GM19372 (cell line): ENCODE measurements around the gene ARHGAP26.

Experiments used
- ATAC-seq: cut with Tn5 transposase; IDR thresholded peaks from one replicate; pipeline ENCODE4 v1.9.1; 2021; ENCODE audit warnings: mild to moderate bottlenecking, low read depth, moderate library complexity; ENCODE audit not compliant: unreplicated experiment

ARHGAP26 gene

DNA sequence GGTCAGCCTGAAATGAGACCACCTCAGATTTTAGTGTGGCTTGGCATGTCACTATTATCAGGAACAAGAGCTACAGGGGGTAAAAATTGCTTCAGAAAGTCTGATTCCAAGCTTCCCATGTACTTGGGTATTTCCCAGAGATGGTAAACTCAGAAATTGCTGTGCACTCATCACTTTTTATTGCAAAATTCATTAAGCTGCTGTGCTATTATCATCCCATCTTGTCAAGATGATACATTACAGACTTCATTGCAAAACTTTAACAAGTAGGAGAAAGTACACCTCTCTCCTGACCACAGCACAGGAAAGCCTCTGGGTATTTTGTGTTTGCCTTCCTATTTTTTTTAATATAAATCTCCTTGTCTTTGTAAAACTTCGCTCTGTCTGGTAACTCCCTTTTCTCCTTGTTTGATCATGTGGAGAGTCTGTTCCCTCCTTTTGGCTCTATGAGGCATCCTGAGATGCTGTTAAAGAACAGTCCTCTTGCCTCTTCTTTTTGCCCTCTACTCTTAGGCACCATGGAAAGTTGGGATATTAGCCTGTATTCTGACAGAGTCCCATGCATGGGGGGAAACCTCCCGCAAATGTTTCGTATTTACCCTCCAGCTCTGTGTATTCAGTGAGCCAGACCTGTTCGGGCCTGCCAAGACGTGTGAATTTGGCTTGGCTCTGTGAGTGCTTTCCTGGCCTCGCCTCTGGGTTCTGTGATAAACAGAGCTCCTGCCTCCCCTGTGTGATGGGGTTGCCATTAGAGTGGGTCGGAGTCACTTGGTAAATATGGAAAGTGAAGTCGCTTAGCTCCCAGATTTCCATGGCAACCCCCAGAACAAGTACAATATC, 372.6 kb downstream of the ARHGAP26 start:
- ATAC-seq: no peak

DNA sequence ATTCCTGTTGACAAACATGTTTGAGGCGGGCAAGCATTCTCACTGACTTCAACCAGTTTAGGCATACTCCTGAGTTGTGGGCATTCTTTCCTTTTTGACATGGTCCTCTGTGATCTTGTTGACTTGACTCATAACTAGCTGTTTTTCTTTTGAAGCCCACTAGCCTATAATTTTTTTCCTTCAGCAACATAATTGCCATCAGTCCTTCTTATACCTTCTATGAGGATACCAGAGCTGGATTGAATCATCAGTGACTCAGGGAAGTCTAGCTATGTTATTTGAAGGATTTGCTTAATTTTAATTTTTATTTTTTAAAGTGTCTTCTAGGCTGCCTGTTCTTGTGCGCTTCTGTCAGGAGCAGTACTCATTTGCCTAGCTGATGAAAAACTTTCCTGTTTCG, 373.8 kb downstream of the ARHGAP26 start:
- ATAC-seq: no peak

DNA sequence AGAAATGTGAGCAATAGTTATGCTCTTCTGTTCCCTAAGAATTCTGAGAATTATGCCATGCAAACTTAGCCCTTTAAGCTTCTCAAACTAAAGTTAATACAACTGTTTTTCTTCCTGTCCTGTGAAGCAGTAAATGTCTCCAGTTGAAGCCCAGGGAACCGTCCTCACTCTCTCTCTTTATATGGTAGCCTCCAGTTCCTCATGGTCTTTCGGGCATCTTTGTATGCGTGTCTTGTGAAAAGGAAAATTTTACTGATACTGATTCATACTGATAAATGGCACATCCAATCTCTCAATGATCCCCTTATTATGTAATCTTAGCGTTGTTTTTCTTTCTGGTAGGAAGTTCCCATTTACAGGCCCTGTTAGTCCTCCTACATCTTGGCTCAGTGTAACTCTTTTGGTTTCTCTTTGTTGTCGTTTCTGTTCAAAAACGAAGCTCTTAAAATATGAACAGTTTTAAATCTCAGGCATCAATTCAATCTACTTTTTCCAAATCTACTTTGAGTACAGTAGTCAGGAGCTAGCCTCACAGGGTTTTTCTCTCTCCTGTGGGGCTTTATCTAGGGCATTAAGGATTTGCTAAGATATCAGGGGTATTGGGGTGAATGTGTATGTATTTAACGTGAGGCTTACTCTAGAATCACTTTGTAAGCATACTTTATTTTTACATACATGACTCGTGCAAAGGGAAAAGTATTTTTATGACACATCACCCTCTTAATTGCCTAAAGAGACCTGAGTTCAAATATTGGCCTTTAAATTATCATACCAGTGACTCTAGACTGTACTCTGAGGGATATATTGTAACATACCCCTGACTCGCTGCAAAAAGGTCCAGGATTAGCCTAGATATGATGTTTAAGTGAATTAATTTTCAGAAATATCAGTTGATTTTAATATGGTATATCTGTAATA, 375.3 kb downstream of the ARHGAP26 start:
- ATAC-seq: no peak

DNA sequence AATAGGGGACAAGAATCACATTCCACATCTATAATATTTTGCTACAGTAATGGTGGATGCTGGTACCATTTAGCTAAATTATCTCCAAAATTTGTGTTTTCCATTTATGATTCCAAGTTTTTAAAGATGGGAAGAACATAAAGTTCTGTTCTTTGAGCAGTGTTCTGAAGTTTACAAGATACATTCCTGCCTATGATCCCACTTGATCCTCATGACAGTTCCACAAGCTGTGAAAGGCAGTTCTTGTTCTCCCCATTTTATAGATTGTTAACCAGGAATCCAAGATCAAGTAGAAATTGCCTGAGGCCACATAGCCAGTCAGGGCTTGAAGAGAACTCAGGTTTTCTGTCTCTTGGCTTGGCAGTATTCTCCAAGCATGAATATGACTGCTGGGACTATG, 376.0 kb downstream of the ARHGAP26 start:
- no peak for ATAC-seq

DNA sequence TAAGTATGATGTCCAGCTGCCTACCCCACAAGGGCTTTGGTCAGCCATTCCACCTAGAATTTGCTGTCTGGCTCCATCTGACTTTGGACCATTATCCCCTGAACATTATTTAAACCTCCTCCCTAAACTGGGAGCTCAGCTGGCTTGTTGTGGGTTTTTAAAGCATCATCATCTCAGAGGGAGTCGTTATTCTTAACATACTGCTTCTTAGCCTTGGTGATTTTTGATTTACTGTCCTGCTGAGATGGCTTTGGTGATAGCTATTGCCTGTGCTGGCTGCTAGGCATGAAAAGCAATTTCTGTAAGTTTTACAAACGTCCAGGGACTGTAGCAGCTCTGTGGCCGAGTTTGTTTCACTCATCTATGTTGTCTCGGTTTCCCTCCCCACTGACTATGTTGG, 377.2 kb downstream of the ARHGAP26 start:
- no peak for ATAC-seq

DNA sequence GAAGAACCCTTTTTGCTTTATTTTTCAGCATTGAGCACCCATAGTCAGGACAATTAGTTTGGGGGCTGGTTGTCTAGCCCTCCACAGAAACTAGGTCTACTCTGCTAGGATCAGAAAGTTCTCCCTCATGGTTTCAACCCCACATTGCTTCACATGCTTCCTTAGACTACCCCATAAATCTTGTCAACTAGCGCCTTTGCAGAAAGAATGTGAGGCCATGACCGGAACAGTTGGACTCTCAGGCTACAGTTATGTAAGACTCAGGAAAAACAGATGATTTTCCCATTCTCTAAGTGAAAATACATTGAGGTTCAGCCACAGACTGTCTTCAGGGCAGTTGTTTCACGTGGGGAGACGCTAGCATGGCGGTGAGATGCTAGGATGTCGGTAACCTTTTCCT, 377.7 kb downstream of the ARHGAP26 start:
- no peak for ATAC-seq

DNA sequence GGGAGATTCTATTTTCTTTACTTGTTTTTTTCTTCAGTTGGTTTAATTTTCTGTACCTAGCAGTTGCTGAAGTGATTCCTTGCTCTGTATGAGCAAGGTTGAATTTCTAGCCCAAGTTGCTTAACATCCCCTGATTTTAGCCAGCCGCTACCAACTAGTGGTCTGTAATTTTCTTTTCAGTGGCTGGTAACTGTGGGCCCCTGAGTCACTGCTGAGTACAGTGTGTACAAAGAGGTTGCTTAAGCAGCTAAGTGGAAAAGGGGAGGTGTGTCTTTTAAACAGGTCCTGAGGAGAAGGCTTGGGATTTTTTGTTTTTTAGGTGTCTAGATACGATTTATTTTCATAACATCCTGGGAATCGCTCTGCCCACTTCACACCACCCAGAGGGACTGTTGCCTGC, 378.6 kb downstream of the ARHGAP26 start:
- ATAC-seq: no peak

DNA sequence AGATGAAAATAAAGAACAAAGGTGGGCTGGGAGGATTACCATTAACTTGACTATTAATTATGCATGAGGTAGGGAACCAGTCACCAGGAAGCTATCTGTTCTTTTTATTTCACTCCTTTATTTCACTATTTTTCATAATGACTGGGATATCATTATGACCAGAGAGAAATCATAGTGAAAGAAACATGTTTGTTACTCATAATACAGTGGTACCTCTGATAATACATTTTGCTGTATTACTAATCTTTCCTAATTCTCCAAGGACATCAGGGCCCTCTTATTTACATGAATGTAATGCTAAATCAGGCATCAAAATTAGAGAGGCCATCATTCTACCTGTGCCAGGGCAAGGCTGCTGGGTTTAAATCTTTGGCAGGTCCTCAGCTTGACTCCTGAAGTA, 379.6 kb downstream of the ARHGAP26 start:
- ATAC-seq: no peak

DNA sequence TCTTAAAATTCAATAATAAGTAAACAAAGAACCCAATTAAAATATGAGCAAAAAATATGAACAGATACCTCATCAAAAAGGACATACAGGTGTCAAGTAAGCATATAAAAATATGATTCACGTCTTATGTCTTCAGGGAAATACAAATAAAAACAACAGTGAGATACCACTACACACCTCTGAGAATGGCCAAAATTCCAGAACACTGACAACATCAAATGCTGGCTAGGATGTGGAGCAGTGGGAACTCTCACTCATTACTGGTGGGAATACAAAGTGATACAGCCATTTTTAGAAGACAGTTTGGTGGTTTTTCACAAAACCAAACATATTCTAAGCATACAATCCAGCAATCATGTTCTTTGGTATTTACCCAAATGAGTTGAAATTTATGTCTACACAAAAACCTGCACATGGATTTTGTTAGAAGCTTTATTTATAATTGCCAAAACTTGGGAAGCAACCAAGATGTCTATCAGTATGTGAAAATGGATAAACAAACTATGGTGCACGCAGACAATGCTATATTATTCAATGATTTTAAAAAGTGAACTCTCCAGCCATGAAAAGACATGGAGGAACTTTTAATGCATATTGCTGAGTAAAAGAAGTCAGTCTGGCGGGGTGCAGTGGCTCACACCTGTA, 381.0 kb downstream of the ARHGAP26 start:
- ATAC-seq: no peak

DNA sequence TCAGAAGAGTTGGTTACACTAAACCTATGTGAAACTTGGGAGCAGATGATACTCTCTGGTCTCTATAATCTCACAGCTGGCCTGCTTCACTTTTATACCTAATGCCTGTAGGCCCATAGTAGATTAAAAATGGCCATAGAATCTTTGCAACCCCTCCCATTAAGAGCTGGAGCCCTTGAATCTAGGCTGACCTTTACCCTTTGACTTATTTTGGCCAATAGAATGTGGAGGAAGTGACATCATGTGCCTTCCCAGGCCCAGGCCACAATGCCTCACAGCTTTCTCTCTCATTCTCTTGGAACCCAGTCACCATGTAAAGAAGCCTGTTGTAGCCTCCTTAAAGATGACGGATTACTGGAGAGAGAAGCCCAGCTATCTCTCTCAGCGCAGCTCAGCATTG, 382.3 kb downstream of the ARHGAP26 start:
- ATAC-seq: no peak

DNA sequence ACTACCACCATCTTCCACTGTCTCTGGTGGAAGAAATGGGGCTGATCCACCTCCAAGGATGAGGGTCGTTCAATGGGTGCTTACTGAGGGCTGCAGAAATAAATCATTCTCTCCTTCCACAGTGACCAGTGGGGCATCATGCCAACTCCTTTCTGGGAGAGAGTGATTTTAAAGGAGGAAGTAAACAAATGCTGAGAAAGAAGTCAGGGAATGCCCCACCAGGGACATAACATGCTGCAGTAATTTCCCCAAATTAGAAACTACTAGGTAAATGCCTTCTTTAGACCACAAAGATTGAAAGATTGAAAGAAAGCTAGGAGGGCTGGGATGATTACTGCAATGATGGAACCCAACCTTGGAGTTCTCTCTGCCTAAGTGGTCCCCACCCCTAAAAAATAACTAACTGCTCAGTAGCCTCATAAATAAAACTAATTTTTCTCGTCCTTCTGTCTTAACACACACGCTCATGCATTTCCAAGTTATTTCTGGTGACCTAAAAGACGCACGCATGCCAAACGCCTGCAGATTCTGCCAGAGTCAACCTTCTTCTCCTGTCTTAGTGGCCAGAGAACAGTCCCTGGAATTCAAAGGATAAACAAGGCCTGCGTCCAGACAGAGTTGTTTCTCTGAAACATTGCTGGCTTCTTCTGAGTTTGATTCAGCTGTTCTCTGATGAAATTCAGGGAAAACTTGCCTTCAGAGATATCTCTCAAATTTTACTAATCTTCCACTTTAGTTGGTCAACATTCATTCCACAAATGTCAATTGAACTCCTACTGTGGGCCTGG, 383.3 kb downstream of the ARHGAP26 start:
- no peak for ATAC-seq

DNA sequence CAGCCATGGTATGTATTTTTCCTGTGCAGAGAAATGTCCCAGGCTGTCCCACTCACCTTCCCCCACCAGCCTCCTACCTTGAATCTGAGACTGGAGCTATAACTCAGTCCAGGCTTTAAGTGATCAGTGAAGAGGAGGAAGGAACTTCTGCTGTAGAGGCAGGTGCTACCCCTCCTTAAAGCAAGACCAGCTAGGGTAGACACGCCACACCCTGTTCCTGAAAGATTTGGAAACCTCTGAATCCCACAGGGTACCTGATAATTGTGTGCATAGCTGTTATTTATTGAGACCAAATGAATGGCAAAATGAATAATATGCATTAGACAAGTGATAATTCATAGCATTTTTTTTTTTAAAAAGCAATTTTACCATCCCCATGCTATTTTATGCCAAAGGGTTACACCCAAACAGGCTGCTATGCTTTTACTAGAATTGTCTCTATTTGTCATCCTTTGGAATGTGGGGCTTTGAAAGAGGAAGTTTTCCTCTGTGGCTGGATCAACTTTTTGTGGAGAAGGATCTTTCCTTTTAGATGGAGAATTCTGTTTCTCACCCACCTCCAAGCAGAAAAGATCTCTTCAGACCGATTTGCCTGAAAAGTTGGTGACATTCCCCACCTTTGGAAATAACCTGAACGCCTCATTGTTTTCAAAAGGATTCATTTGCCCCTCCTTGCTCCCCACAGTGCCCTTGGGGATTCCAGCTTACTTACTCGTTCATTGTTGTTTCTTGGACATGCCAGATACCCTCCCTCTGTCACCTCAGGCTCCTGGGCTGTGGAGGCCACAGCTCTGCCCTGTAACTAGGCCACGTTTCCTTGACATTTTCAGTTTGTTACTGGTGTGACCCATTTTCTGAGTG, 384.6 kb downstream of the ARHGAP26 start:
- ATAC-seq: no peak

DNA sequence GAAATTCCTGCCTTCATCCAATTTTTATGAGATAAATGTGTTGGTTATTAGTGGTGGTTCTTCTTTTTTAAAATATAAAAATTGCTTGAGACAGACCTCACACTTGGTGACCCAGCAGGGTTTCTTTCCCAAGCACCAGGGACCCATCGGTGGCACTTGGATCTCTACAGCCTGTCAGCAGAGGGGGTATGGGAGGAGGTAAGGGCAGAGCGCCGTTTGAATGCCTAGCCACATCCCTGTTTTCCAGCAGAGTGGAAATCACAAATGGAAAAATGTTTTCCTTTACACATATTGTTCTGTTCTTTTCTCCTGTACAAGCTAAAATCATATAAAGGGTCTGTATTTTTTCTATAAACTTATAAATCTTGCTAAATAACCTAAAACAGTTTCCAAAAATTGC, 385.3 kb downstream of the ARHGAP26 start:
- ATAC-seq: no peak

DNA sequence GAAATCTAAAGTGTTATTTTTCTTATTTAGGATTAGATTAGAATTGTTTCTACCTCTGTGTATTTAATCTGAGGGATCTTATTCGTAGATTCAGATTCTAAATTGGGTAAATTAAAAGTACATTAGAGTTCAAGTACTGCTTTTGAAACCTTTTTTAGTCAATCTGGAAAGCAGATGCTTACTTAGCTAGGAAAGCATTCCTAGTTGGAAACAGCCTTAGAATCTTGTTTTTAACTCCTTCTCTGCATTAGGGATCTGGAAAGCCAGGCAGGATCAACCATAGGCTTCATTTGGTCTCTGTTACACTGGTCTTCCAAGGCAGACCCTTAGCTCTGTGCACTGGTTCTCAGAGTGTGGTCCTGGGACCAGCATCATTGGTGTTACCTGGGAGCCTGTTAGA, 385.9 kb downstream of the ARHGAP26 start:
- ATAC-seq: no peak

DNA sequence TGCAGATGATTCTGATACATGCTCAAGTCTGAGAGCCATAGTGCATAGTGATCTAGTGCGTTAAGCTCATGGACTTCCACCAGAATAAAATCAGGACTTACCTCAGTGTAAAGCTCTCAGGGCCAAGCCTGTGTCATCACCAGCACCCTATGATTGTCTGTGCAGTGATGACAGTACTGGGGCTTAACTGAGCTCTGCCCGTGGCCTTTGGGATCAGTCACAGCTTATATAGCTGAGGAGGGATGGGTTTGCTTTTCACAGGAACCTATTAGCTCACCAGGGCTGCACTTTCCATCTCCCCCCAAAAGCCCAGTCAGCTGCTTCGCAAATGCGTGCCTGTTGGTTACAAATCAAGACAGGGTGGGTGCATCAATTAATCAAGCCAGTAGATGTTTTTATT, 386.4 kb downstream of the ARHGAP26 start:
- no peak for ATAC-seq

DNA sequence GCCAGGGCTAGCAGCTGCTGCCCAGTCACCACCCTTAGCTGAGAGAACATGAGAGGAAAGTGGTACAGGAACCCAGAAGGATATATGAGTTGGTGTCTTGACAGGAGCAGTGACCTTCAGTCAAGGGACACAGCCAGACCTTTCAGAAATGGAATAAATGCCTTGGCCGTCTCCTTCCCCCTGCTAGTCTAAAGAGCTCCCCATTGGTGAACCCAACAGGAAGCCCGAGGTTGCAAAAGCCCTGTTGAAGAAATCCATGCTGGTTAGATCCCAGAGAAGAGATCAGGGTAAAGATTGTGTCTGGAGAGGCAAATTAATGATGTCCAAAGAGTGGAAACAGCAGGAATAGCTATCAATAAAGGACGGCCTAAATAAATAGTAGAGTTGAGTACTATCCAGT, 388.9 kb downstream of the ARHGAP26 start:
- no peak for ATAC-seq

DNA sequence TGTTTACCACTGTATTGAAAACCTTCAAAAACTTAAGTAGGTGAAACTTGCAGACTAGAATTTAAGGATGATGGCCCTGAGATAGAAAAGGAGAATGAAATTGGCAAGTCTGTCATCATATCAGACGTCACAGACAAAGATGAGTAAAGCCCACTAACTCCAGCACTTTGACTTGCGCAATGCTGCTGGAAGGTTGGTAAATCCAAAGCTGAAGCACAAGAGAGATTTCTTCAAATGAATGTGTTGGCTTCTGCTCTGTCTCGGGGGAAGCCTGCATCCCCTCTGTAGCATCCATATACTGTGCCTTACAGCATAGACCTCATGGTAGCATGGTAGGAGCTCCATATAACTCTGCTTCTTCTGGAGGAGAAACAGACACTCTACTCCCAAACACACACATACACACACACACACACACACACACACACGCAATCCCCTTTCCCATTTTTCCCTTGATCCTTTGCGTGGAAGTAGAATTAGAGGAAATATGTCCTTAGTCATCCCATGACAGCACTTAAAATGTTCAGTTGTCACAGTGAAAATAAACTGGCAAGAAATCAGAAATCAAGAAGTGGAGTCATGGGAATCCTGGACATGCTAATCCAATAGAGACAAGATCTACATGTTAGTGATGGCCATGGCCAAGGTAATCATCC, 391.8 kb downstream of the ARHGAP26 start:
- no peak for ATAC-seq

DNA sequence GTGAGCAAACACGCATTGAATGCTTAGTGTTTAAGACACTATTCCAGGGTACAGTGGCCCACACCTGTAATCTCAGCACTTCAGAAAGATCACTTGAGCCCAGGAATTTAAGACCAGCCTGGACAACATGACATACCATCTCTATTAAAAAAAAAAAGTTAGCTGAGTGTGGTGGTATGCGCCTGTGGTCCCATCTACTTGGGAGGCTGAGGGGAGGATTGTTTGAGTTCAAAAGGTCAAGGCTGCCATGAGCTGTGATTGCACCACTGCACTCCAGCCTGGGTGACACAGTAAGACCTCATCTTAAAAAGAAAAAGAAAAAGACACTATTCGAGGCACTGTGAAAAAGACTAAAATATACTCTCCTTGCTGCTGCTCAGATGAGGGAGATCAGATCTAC, 392.6 kb downstream of the ARHGAP26 start:
- no peak for ATAC-seq

DNA sequence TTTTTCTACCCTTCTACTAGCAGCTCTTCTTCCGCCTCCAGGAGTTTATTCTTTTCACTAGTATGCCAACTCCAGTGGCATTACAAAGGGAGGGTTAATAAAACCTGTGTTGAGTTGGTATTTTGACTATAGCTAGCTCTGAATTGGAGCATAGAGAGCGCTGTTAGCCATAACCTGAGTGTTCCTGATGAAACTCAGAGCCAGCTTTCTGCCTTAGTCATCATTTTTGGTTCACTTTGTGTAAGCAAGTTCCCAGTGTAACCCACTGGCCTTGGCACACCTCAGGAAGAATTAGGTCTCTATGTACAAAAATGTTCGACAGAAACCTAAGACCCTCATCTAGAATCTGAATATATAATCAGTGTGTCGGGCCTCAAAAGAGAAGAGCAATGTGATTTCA, 394.4 kb downstream of the ARHGAP26 start:
- ATAC-seq: no peak
